Smooth muscle cell (in vitro differentiated cells): ENCODE results near the gene SPDYE16. TPM values are rescaled to one million over a fixed set of nuclear protein-coding genes. Genes with fewer than 3 reads are reported as not detected.
"Not testable (repeated sequence)": the region's sequence is repeated elsewhere in the genome, so short reads cannot be mapped to it uniquely, and the experiment has no call there.

ENCODE experiments used
- DNase-seq: peaks from one replicate; lab custom pipeline; 2025; ENCODE audit not compliant: unreplicated experiment; lab: John Stamatoyannopoulos, UW
- H2AFZ ChIP-seq: fragments of 200-600 bp; sonication (generic); 2 replicates; pipeline ENCODE4 v1.6.0; 2016; ENCODE audit warnings: antibody characterized with exemption, low read depth, mild to moderate bottlenecking
- H3F3A ChIP-seq: fragments of 200-600 bp; sonication (generic); 2 replicates; pipeline ENCODE4 v1.6.0; 2017; ENCODE audit warnings: antibody characterized with exemption, low read depth
- H3K27ac ChIP-seq: fragments of 200-600 bp; sonication (generic); 2 replicates; pipeline ENCODE4 v1.5.1; 2016; ENCODE audit warnings: low read depth, mild to moderate bottlenecking
- H3K27me3 ChIP-seq: fragments of 200-600 bp; sonication (generic); 2 replicates; pipeline ENCODE4 v1.6.1; 2016; ENCODE audit warnings: low read depth, mild to moderate bottlenecking
- H3K36me3 ChIP-seq: fragments of 200-600 bp; sonication (generic); 2 replicates; pipeline ENCODE4 v1.5.1; 2016; ENCODE audit warnings: low read depth
- H3K4me1 ChIP-seq: fragments of 200-600 bp; sonication (generic); 2 replicates; pipeline ENCODE4 v1.5.1; 2016; ENCODE audit warnings: low read depth
- H3K4me2 ChIP-seq: fragments of 200-600 bp; sonication (generic); 2 replicates; pipeline ENCODE4 v1.6.0; 2016; ENCODE audit warnings: mild to moderate bottlenecking
- H3K4me3 ChIP-seq: fragments of 200-600 bp; sonication (generic); 2 replicates; pipeline ENCODE4 v1.5.1; 2016; ENCODE audit warnings: mild to moderate bottlenecking
- H3K79me2 ChIP-seq: fragments of 200-600 bp; sonication (generic); 2 replicates; pipeline ENCODE4 v1.6.0; 2016; ENCODE audit warnings: low read depth, mild to moderate bottlenecking
- H3K9ac ChIP-seq: fragments of 200-600 bp; sonication (generic); 2 replicates; pipeline ENCODE4 v1.6.0; 2016; ENCODE audit warnings: low read depth
- H3K9me3 ChIP-seq: fragments of 200-600 bp; sonication (generic); replicated peaks from 2 replicates; pipeline ENCODE4 v1.5.1; 2016; ENCODE audit warnings: low read depth
- H4K20me1 ChIP-seq: fragments of 200-600 bp; sonication (generic); 2 replicates; pipeline ENCODE4 v1.6.0; 2016; ENCODE audit warnings: low read depth
- WGBS: methylation state at CpG from one replicate; pipeline ENCODE4 v1.1.7; 2016; ENCODE audit warnings: low lambda C conversion rate; 5-methylcytosine and 5-hydroxymethylcytosine counted together
- polyA plus RNA-seq: library from polyadenylated mRNA; unstranded; fragments of >200 nt; fragmentation: Nextera tagmentation; extraction: Ambion mirVana; gene quantifications from 2 replicates; pipeline ENCODE4 v1.2.1, GENCODE V29; 2016
- total RNA-seq: library from RNA; depleted of rRNA; stranded (reverse); fragments of >200 nt; gene quantifications from 2 replicates; pipeline ENCODE4 v1.2.3, GENCODE V29; 2014
- TF ChIP-seq, protein P1 (sequence below): fragments of 200-600 bp; sonication (generic); IDR thresholded peaks from 2 replicates; pipeline ENCODE4 v1.5.1; 2017; ENCODE audit warnings: borderline replicate concordance, mild to moderate bottlenecking, antibody characterized with exemption; ENCODE audit not compliant: insufficient read depth, poor library complexity, severe bottlenecking

SPDYE16 gene
- total and polyA plus RNA-seq, 2 experiments from 2014 or later = not detected

DNA sequence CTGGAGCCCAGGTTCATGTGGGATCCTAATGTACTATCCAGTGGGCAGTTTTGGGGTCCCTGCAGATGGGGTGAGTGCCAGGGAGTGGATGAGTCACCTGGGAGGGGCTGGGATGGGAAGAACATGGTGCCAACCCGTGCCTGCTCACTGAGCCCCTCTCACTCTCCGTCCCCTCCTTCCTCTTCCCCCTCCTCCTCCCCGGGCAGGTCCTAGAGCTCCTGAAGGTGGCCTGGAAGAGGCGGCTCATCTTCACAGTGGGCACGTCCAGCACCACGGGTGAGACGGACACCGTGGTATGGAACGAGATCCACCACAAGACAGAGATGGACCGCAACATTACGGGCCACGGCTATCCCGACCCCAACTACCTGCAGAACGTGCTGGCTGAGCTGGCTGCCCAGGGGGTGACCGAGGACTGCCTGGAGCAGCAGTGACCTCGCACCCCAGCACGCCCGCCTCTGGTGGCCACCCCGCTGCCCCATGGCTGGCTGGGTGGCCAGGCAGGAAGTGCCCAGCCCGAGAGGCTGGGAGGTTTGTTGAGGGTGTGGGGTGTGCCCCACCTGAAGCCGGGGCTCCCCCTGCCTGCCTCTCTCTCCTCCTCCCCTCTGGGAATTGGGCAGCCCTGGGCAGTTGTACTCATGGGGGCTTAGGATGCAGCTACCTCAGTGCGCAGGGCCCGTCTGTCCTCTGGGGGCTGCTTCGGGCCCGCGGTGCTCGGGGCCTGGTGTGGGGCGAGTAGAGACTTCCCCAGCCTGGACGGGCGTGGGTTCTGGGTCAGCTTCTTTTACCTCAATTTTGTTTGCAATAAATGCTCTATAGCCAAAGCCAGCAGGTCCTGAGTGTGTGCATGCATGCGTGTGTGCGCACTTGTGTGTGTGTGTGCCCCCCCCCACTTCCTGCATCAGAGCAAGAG lies 37.7 kb downstream of the SPDYE16 start:
- H2AFZ ChIP-seq = no peak overlapping the region
- H3K27me3 ChIP-seq = no peaks in the 10 kb centered on the region
- H3K9me3 ChIP-seq = no peaks in the 10 kb centered on the region
- TF ChIP-seq, protein P1, sequence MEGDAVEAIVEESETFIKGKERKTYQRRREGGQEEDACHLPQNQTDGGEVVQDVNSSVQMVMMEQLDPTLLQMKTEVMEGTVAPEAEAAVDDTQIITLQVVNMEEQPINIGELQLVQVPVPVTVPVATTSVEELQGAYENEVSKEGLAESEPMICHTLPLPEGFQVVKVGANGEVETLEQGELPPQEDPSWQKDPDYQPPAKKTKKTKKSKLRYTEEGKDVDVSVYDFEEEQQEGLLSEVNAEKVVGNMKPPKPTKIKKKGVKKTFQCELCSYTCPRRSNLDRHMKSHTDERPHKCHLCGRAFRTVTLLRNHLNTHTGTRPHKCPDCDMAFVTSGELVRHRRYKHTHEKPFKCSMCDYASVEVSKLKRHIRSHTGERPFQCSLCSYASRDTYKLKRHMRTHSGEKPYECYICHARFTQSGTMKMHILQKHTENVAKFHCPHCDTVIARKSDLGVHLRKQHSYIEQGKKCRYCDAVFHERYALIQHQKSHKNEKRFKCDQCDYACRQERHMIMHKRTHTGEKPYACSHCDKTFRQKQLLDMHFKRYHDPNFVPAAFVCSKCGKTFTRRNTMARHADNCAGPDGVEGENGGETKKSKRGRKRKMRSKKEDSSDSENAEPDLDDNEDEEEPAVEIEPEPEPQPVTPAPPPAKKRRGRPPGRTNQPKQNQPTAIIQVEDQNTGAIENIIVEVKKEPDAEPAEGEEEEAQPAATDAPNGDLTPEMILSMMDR = no peak
- no peaks in the 10 kb centered on the region for H3F3A ChIP-seq
- H3K4me3 ChIP-seq = no peak overlapping the region
- no peak overlapping the region for H3K9ac ChIP-seq
- no peaks in the 10 kb centered on the region for H3K36me3 ChIP-seq
- H3K79me2 ChIP-seq = no peaks in the 10 kb centered on the region
- WGBS = 94% methylated on average over 30 of the region's 32 CpGs
- H4K20me1 ChIP-seq = no peaks in the 10 kb centered on the region
- peaks cover 7% of the 10 kb centered on the region for H3K4me1 ChIP-seq
- no peak overlapping the region for H3K4me2 ChIP-seq
- H3K27ac ChIP-seq = no peak overlapping the region
- no peak for DNase-seq

DNA sequence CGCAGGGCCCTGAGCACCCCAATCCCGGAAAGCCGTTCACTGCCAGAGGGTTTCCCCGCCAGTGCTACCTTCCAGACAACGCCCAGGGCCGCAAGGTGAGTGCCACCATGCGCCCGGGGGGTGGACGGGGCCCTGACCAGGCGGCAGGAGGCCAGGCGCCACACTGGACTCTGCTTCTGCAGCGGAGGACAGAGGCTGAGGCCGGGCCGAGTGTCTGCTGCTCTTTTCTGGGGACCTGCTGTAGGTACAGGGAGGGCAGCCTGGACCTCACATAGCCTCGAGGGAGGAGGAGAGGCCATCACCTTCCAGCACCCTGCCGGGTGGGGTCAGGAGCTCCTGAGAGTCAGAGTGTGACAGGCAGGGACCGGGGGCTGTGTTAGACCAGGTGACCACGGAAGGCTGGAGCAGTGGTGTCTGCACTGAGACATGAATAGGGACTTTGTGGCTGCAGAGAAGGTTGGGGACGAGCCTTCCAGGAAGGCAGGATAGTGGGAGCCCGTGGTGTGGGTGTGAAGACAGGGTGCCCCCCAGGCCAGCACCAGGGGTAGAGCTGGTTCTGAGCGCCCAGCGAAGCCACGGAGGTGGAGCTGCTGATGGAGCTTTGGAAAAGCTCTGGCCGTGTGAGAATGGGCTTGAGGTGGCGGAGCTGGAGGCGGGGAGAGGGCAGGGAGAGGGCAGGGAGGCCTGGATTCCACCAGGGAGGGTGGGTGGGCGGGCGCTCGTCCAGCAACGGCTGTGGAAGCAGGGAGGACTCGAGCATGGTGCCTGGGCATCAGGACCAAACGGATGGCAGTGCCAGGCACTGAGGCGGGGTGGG lies 38.5 kb downstream of the SPDYE16 start:
- H3K4me3 ChIP-seq, H3K27me3 ChIP-seq, DNase-seq, H3K4me1 ChIP-seq, H3K9me3 ChIP-seq, H3F3A ChIP-seq, H4K20me1 ChIP-seq, H3K27ac ChIP-seq, H3K9ac ChIP-seq, H3K36me3 ChIP-seq, H3K79me2 ChIP-seq, H2AFZ ChIP-seq, H3K4me2 ChIP-seq: not testable (repeated sequence)
- 94% methylated on average over 16 of the region's 33 CpGs for WGBS

DNA sequence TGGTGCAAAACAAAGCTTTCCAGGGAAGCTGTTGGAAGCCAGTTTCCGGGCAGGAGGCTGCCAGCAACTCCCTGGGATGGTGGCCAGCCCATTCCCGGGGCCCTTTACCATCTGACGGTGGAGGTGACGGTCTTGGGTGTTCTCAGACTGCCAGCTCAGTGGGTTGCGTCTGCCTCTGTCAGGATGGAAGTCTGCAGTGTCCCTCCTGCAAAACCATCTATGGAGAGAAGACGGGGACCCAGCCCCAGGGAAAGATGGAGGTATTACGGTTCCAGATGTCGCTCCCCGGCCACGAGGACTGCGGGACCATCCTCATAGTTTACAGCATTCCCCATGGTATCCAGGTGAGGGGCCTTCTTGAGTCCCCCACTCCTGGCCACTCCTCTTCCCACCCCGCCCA lies 39.9 kb downstream of the SPDYE16 start:
- not testable (repeated sequence) for H3K27ac ChIP-seq, H3K79me2 ChIP-seq, H3K4me3 ChIP-seq, H2AFZ ChIP-seq, H3K36me3 ChIP-seq, DNase-seq, H3K4me2 ChIP-seq, H4K20me1 ChIP-seq, H3F3A ChIP-seq, H3K4me1 ChIP-seq, H3K9me3 ChIP-seq, H3K9ac ChIP-seq, H3K27me3 ChIP-seq
- 95% methylated on average over 11 of the region's 12 CpGs for WGBS

DNA sequence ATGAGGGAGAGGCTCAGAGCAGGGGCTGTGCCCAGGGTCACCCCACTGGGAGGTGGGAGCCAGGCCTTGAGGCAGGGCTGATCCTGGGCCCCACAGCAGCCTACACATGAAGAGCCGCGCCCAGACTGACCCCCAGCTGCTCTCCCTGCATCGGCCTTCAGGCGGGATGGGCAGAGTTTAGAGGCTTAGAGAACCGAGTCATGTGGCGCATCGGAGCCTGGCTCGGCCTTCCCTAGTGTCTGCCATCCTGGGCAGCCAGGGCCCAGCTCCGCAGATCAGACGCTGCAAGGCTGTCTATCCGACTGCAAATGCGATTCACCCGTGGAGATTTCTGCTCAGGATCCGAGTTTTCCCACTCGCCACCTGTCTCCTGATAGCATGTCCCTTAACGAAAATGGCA lies 40.3 kb downstream of the SPDYE16 start:
- H3K27ac ChIP-seq, H3K9ac ChIP-seq, H3K4me3 ChIP-seq, H3K4me2 ChIP-seq, H2AFZ ChIP-seq, DNase-seq, H3K4me1 ChIP-seq, H3F3A ChIP-seq, H4K20me1 ChIP-seq, H3K27me3 ChIP-seq, H3K9me3 ChIP-seq, H3K36me3 ChIP-seq, H3K79me2 ChIP-seq: not testable (repeated sequence)
- 90% methylated on average over 13 of the region's 16 CpGs for WGBS

DNA sequence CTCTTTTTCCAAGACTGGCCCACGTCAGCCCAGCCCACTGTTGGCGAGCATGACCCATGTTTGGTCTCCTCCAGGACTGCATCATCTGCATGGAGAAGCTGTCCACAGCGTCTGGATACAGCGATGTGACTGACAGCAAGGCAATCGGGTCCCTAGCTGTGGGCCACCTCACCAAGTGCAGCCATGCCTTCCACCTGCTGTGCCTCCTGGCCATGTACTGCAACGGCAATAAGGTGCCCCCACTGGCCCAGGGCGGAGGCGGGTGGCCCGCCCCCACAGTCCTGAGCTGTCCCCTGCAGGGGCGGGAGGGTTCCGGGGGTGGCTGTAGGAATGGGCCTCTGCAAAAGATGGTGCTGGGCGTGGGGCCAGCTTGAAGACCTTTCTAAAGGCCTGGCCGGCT lies 40.9 kb downstream of the SPDYE16 start:
- not testable (repeated sequence) for H3K27me3 ChIP-seq, DNase-seq, H3K4me2 ChIP-seq, H3K9me3 ChIP-seq, H3F3A ChIP-seq, H3K4me1 ChIP-seq, H4K20me1 ChIP-seq, H3K79me2 ChIP-seq, H3K36me3 ChIP-seq, H3K9ac ChIP-seq, H2AFZ ChIP-seq, H3K27ac ChIP-seq, H3K4me3 ChIP-seq
- 91% methylated on average over 11 of the region's 13 CpGs for WGBS

DNA sequence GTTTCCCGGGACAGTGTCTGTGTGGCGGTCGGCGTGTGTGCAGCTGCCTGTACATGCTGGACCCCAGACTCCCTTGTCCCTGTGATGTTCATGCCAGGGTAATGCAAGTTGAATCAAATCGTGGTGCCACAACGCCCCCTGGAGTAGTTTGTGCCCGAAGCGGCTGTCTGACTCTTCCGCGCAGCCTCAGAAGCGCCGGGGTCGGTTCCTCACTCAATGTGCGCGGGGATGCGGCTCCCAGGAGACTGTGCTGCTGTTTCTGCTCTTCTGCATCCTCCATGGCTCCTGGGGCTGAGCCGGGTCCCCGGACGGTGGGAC lies 43.2 kb downstream of the SPDYE16 start:
- not testable (repeated sequence) for H3K79me2 ChIP-seq, H2AFZ ChIP-seq, DNase-seq, H3K4me2 ChIP-seq, H3K4me3 ChIP-seq, H3K9me3 ChIP-seq, H3F3A ChIP-seq, H3K36me3 ChIP-seq, H4K20me1 ChIP-seq, H3K27ac ChIP-seq, H3K4me1 ChIP-seq, H3K27me3 ChIP-seq, H3K9ac ChIP-seq
- 63% methylated on average over 2 of the region's 19 CpGs for WGBS

DNA sequence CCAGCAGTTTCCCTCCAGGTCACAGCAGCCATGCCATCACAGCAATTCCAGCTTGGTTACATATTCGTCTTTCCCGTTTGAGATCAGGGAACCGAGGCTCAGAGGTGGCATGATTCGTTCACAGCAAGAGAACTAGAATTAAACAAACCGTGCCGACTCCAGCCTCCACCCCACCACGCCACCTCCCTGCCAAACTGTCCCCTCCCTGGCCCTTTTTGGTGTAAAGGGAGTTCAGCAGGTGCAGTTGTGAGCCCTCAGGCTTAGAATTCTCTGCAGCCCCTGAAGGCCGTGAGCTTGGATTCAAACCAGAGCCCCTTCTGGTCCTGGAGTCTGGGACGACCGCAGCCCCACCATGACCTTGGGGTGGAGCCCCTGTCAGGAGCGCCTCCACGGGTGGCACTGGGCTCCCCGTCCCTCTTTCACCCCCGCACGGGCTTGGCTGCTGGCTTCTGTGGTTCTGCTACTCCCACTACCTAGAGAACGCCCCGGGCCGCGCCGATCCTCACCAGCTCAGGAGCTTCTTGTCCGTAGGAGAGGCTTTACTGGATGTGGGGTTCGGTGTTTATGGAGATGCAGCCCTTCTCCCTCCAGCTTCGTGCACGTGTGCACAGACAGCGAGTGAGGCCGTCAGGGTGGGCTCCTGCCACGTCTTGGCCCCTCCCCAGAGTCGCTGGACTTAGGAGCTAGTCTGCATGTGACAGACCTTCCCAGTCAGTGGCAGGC lies 43.7 kb downstream of the SPDYE16 start:
- H3K9me3 ChIP-seq, H3F3A ChIP-seq, H3K4me2 ChIP-seq, H2AFZ ChIP-seq, H3K27me3 ChIP-seq, H3K79me2 ChIP-seq, DNase-seq, H3K4me3 ChIP-seq, H3K36me3 ChIP-seq, H3K27ac ChIP-seq, H4K20me1 ChIP-seq, H3K4me1 ChIP-seq, H3K9ac ChIP-seq: not testable (repeated sequence)
- WGBS = 97% methylated on average over 17 of the region's 28 CpGs
